Measurements from ENCODE around the gene GPR82.
"Not testable (repeated sequence)": the region's sequence is repeated elsewhere in the genome, so short reads cannot be mapped to it uniquely, and the experiment has no call there.

Gene GPR82, protein sequence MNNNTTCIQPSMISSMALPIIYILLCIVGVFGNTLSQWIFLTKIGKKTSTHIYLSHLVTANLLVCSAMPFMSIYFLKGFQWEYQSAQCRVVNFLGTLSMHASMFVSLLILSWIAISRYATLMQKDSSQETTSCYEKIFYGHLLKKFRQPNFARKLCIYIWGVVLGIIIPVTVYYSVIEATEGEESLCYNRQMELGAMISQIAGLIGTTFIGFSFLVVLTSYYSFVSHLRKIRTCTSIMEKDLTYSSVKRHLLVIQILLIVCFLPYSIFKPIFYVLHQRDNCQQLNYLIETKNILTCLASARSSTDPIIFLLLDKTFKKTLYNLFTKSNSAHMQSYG

DNA sequence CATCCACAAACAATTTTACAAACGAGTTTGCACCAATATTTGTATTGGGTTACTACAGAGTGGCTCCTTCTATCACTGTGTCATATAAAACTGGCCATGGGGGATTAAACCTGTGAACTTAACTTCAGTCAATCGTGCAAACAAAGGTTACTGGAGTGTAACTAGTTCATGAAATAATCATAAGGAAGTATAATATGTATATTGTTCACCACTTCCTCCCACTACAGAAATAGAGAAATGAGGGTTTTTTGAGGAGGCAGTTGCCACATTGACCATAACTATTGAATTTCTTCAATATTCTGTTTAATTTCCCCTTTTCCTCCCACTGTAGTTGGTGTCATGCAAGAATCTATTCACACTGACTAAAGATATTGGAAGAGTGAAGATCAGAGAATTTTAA lies at the start of gene GPR82:
TSS of gene GPR82 (plus strand) at position 356 of the 400 bp plus-strand sequence. CDS start 2,846 bp downstream, outside the sequence.
- DNase-seq (ENCODE audit: low spot score): no peak

DNA sequence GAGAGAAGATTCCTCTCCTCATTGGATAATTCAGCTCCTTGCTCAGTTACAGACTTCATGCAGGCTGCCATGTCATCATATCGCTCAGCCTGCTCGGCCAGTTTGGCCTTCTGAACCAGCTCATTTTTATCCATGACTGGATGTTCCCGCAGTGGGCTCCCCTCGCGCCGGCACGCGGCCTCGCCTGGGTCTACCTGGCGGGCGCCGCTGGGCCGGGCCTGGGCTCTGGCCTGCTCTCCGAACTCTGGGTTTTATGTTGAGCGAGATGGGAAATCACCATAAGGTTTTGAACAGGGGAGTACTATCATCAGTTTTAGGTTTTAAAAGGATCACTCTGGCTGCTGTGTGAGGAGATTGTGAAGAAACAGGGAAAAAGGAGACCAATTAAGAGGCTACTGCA lies 47.6 kb upstream of the GPR82 start:
- not testable (repeated sequence) for DNase-seq (ENCODE audit: low spot score)

DNA sequence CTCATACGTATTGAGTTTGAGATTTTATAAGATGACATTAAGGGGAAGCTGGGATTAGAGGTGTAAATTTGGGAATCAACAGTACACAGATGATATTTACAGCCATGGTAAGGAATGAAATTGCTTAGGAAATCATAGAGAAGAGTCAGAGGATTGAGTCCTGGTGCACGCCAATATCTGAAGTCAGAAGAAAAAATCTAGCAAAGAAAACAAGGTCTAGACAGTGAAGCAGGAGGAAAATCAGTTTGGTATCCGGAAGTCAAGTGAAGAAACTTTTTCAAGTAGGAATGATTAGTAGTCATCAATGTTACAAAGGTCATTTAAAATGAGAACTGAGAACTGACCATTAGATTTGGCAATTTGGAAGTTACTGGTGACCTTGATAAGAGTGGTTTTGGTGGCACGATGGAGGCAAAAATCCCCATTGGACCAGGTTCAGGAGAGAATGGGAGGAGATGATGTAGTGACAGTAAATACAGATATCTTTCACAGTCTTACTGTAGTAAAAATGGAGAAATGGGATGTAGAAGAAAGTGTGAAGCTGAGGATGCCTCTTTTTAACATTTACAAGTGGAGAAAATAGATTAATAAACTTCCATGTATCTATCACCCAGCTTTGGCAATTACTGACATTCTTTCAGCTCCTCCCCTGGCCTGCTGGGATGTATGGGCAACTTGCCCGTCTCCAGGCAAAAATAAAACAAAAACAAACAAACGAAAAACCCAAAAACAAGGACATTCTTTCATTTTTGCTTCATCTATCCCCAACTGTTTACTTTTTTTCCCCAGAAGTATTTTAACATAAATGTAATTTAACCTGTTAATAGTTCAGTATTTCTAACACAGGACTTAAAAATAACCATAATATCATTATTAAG lies 46.6 kb upstream of the GPR82 start:
- peak; percentile 17 for DNase-seq (ENCODE audit: low spot score)

DNA sequence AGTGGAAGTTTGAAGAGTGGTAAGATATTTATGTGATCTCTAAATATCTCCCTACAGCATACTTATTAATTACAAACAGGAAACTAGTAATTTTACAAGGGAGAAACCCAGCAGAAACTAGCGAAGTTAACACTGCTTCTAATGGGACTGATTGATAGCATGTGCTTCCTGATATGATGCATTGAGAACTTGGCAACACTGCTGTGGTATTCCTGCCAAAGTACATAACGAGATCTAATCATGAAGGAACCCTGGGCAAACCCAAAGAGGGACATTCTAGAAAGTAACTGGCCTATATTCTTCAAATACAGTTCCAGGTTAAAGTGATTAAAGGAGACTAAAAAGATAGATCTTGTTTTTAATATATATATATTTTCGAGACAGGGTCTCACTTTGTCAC lies 39.8 kb upstream of the GPR82 start:
- no peak for DNase-seq (ENCODE audit: low spot score)

DNA sequence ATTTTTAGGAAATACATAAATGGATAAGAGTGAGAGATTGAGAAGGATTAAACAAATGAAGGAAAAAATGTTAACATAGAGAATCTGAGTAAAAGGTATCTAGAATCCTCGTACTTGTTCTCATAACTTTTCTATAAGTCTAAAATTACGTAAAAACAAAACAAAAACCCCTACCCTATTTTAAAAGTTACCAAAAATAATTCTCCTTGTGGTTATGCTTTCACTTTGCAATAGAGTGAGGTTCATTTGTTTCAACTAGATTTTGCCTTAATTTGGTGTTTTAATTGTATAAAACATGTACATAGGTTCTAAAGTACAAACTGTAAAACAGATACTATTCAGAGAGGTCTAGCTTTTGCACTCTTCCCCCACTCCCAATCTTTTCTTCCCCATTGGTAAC lies 39.0 kb upstream of the GPR82 start:
- DNase-seq (ENCODE audit: low spot score): no peak

DNA sequence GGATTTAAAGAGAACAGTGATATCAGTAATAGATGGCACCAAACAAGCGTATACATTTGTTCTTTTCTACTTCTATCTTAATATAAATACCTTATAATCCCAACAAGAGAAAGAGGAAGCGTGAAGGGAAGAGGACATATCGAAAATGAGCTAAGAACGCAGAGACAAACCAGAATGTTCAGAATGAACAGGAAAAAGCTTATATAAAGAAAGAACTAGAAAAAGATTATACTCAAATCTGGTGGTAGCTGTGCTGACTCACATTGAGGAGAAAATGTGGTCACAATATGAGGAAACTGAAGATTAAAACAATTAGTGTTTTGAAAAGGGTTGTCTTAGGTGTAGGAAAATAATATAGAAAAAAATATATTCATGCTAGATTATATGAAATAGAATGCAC lies 37.2 kb upstream of the GPR82 start:
- DNase-seq (ENCODE audit: low spot score): no peak

DNA sequence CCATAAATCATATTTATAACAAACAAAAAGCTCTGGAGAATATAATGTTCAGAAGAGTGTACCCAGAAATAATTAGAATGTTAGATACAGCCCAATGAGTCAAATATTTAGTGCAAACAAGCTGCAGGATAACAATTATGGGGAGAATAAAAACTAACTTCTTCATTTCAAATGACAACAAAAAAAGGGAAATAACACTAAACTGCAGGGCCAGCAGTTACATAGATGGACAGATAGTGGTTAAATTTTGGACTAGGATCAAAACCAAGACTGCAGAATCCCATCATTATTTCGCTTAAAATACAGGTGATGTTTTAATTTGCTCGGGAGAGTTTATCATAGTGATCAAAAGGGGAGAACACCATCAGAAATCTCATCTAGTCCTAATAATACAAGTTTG lies 35.8 kb upstream of the GPR82 start:
- no peak for DNase-seq (ENCODE audit: low spot score)

DNA sequence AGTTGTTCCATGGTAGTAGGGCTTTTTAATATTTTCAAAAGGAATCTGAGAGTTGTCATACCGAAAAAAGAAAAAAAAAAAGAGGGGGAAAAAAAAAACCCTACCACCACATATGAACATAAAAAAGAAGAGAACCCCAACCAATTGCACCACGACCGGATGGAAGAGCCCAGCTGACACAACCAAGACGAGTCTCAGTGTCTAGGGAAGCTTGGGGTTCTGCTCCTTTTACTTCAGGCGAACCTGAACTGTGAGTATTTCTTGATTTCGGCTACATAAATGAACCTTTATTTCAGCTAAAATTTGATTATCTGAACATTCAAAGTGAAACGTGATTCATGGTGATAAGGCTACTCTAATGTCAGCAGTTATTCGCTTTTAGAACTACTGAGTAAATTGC lies 35.1 kb upstream of the GPR82 start, which contains the start of gene GPR34:
TSS of gene GPR34 (plus strand) at position 139 of the 400 bp plus-strand sequence. CDS start 6,661 bp downstream, outside the sequence.
- no peak for DNase-seq (ENCODE audit: low spot score)

DNA sequence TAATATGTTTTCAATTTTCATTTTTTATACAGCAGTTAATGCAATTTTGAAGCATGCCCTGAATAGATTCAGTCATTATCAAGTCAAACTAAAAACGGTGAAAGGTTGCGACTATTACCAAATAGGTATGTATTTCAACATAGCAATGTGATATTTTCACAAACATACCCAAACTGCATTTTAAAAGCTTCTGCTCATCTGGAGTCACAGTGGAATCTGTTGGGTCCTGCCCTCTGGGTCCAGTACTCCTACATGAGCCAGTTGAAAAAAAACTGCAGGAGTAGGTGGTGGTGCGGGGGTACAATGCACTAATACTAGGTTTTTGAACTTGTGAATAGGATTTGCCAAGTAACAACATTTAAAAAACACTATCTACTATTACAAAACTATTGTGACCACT lies 34.3 kb upstream of the GPR82 start:
- no peak for DNase-seq (ENCODE audit: low spot score)

DNA sequence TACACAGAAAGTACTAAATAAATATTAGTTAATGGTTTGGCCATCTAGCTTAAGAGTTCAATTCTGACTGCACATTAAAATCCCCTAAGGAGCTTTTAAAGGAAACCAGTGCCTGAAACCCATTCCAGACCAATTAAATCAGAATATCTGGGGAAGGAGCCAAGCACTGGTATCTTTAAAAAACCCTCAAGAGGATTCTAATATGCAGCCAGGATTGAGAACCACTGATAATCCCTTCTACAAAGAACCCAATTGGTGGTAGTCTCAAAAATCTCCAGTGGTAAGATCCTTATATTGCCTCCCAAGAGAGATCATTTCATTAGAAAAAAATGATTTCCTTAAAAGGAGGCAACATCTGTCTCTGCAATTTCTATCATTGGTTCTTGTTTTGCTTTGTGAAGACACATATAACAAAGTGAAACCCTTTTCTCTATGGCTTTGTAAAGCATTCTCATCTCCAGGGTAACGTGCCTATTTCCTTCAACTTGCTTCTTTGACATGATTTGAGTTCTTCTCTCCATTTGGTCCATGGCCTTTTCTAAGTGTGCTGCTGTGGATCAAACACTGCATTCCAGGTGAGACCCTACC lies 31.7 kb upstream of the GPR82 start:
- no peak for DNase-seq (ENCODE audit: low spot score)

DNA sequence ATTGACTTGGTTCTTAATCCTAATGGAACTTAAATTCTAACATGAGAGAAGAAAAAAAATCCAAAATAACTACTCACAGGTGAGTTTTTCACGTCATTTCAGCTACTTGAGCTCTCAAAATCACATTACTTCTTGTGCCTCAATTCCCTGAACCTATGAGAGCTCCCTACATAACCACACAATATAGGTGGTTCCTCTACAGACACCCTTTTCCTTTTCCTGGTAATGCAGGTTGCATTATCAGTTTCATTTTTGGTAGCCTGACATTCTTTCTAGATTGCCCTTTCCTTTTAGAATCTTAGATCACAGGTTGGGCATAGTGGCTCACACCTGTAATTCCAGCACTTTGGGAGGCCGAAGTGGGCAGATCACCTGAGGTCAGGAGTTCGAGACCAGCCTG lies 31.0 kb upstream of the GPR82 start:
- DNase-seq (ENCODE audit: low spot score): no peak

DNA sequence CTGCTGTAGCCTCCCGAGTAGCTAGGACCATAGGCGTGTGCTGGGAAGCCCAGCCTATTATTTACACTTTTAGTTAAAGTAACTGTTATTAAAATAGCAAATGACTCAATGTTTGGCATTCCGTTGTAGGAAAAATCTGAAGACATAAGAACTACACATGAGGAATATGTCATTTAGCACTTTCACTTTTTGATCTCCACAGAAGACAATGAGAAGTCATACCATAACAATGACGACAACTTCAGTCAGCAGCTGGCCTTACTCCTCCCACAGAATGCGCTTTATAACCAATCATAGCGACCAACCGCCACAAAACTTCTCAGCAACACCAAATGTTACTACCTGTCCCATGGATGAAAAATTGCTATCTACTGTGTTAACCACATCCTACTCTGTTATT lies 28.6 kb upstream of the GPR82 start:
- peak; percentile 10 for DNase-seq (ENCODE audit: low spot score)

DNA sequence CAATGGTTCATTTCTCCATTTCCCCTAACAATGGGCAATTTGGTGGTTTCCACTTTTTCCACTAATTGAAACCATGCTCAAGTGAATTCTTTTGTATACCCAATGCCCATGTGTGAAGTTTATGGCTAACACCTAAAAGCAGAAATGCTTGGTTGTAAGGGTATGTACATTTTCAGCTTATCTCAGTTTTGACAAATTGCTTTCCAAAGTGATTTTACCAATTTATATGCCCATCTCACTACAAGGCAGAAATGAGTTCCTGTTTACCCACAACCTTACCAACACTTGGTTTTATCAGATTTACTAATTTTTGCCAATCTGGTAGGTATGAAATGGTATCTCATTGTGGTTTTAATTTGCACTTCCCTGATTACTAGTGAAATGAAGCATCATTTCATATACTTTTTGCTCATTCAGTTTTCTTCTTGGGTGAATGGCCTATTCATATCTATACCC lies 20.4 kb upstream of the GPR82 start:
- no peak for DNase-seq (ENCODE audit: low spot score)

DNA sequence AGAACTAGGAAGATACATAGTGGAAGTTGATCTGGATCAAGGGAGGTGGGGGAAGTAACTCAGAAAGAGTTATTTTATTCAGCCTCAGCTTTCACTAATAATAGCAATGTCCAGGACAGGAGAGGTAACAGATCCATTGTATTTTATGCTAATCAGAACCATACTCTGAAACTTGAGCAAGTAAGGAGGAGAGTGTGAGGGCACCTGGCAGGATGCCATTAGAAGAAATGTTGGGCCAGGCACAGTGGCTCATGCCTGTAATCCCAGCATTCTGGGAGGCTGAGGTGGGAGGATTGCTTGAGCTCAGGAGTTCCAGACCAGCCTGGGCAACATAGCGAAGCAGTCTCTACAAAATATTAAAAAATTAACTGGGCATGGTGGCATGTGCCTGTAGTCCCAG lies 18.9 kb upstream of the GPR82 start:
- no peak for DNase-seq (ENCODE audit: low spot score)

DNA sequence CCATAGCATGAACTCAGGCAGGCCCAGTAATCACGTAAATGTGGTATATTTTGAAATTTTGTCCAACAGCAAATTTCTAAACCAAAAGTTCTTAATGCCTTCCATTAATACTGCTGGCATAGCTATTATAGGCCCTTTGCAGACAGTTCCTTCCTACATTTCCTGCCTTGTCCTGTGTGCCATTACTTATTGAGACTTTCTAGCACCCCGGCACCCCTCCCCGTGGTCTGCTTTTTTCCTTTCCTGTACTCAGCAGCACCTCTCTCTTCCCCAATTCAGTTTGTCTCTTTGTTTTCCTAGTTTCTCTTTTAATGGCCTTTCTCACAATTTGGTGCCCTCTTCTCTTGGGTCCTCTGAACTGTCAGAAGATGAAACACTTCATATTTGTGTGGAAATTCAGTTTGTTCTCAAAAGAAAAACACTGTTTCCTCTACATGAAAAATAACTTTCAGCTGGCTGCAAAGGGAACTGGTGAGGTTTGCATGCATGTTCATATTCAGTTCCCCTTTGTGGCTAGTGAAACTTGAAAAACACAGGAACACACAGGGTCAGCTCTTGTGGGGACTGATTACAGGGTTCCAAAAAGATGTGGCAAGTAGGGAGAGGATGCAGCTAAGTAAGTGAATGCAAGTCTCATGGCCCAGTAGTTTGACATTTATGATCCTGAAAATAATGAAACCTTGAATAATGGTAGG lies 18.2 kb upstream of the GPR82 start:
- no peak for DNase-seq (ENCODE audit: low spot score)

DNA sequence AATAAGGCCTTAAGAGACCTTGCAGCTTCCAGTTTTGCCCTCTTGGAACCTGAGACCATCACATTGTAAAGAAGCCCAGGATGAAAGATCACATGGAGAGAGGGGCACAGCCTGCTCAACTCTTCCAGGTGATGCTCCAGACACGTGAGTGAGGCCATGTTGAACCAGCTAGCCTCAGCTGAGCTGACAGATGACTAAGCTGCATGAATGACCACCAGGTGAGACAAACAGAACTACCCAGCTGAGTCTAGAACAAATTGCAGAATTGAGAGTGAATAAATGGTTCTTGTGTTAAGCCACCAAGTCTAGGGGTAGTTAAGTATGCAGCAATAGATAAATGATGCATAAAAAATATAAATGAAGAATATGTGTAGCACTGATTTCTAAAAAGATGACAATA lies 16.8 kb upstream of the GPR82 start:
- no peak for DNase-seq (ENCODE audit: low spot score)

DNA sequence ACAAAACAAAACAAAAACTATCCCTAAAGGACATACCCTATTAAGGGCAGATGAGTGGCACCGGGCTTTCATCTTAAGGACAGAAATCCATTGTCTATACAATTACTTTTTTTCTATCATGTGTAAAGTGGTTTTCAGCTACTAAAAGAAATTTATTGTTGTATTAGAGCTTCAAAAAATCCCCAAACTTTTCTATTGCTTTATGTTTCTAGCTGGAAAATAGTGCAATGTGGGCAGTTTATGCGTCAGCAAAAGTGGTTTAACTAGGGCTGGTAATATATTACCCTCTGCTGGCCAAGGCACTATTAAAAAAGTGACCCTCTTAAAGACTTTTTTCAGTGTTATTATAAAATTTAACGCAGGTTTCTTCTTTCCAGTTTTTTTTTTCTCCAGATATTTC lies 15.5 kb upstream of the GPR82 start:
- no peak for DNase-seq (ENCODE audit: low spot score)

DNA sequence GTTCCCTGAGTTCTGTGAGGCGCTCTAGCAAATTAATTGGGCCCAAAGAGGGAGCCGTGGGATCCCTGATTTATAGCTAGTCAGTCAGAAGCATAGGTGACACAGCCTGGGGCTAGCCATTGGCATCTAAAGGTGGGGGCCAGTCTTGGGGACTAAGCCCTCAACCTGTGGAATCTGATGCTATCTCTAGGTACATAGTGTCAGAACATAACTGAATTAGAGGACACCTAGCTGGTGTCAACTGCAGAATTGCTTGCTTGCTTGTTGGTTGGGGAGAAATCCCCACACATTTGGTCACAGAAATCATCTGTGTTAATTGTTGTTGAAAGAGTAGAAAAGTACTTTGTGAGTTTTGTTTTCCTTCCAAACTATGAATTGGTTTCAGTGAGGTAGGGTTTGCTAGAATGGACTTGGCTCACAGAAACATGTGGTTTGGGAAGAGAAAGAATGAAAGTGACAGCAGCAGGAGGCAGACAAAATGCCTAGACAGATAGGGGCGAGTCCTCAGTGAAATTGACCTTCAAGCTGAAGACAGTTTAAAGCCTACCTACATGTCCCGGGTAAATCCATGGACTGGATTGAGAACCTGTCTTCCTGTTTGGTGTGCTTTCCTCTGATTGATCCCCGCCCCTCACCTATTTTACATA lies 12.8 kb upstream of the GPR82 start:
- no peak for DNase-seq (ENCODE audit: low spot score)

DNA sequence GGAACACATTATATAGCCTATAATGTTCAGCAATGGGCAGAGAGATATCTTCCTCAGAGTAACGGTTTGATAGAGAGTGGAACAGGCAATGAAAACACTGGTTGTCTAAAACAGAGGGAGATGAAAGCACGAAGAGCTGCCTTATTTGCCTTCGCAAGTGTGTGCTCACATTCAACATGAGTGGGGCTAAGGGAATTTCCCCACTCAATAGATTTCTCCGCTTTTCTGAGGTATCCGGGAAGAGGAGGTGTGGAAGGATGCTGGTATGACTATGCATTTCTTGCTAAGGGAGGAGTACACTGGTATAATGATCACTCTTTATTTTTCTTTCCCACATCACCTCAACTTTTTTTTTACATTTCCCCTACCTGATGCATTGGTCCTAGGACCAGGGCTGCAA lies 7.8 kb upstream of the GPR82 start:
- DNase-seq (ENCODE audit: low spot score): no peak

DNA sequence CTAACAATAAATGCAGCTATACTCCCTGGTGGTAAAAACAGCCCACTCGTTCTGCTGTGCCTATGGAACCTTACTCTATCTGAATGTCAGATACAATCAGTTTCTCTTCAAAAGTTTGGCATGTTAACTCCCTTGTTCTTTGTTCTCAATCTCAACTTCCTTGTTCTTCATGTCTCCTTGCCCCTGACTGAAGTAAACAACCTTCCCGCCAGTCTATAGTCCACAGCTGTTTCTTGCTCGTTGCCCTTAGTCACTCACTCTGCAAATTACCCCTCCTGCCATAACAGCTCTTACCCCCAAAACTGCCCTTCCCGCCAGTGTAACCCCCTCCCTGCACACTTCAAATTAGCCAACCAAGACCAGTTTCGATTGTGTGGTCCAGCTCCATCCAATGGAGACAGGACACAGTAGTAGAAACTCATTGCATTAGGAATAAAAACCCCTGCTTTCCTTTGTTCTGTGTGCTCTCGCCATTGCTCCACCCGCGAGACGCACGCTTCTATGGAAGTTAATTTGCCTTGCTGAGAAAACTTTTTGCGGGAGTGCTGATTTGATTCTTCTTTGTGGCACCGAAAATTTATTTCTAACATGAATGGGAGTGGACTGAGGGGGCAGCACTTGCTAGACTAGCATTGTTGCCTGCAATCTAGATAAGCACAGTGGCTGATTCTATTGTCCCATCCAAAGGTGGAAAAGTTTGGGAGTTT lies 7.1 kb upstream of the GPR82 start:
- no peak for DNase-seq (ENCODE audit: low spot score)

Measured in AG08396 (cell line).